Gastrocnemius medialis (tissue), 4 donors: ENCODE data around the gene SEMA3G. TPM values are rescaled to one million over a fixed set of nuclear protein-coding genes. Genes with fewer than 3 reads are reported as not detected.

Source experiments
- ATAC-seq, 2 donors: fragments of 150-250 bp; one replicate each; pipeline ENCODE4 v1.9.1; 2016
- DNase-seq, 2 donors: peaks; one replicate each; pipeline ENCODE4 v3.0.0-alpha.2; 2019
- H3K27ac ChIP-seq, 4 donors: fragments of 200-600 bp; sonication (generic); 1 replicate in 1 of 4; 2 replicates in 3 of 4; pipeline ENCODE4 v1.5.1; 2016 to 2018; ENCODE audit warnings: mild to moderate bottlenecking in 2 of 4, moderate library complexity in 1 of 4
- H3K27me3 ChIP-seq, 3 donors: fragments of 200-600 bp; sonication (generic) in 2 of 3; 1 replicate in 1 of 3; 2 replicates in 2 of 3; pipeline versions ENCODE4 v1.5.1 to v1.6.0; 2016 to 2019; ENCODE audit warnings: mild to moderate bottlenecking in 1 of 3, moderate library complexity in 1 of 3
- H3K36me3 ChIP-seq, 2 donors: fragments of 200-600 bp; sonication (generic) in 1 of 2; one replicate each; pipeline ENCODE4 v1.5.1; 2017 to 2018
- H3K4me1 ChIP-seq, 2 donors: fragments of 200-600 bp; sonication (generic) in 1 of 2; one replicate each; pipeline ENCODE4 v1.5.1; 2016 to 2017; ENCODE audit warnings: mild to moderate bottlenecking in 2 of 2
- H3K4me3 ChIP-seq, 4 donors: fragments of 200-600 bp; sonication (generic) in 3 of 4; 1 replicate in 1 of 4; 2 replicates in 3 of 4; pipeline ENCODE4 v1.5.1; 2016 to 2019; ENCODE audit warnings: mild to moderate bottlenecking in 2 of 4
- H3K9me3 ChIP-seq, 3 donors: fragments of 200-600 bp; sonication (generic) in 2 of 3; 1 replicate in 1 of 3; 2 replicates in 2 of 3; pipeline ENCODE4 v1.5.1; 2016 to 2019
- POLR2A ChIP-seq, 2 donors: fragments of 450-650 bp; IDR thresholded peaks; one replicate each; pipeline ENCODE4 v1.6.1; 2017; ENCODE audit warnings: antibody characterized with exemption in 2 of 2, mild to moderate bottlenecking in 2 of 2, moderate library complexity in 2 of 2
- in situ Hi-C, 4 donors: fragments of 200-750 bp; cut with MboI; loops; one replicate each; pipeline versions ENCODE4 v1.15.0 to v1.8.0; 2017; ENCODE audit warnings: low sequenced_read_pairs in 4 of 4
- intact Hi-C: fragments of 100-400 bp; cut with DNase I; formaldehyde crosslinking; loops from one replicate; pipeline ENCODE4 v1.15.1; 2023; ENCODE audit warnings: low total_unique reads
- total RNA-seq, 4 donors: library from RNA; depleted of rRNA; stranded (reverse); fragments of >200 nt; gene quantifications; one replicate each; pipeline versions ENCODE4 v1.1.0 to v1.2.3, GENCODE V29; 2016
- TF ChIP-seq, protein P1 (sequence below), 5 experiments: fragments of 450-650 bp in 3 of 5; fragments of 200-600 bp in 2 of 5; sonication (generic) in 2 of 5; IDR thresholded peaks in 4 of 5; conservative IDR thresholded peaks in 1 of 5; 1 replicate in 4 of 5; 2 replicates in 1 of 5; pipeline ENCODE4 v1.5.1; 2016 to 2019; ENCODE audit warnings: antibody characterized with exemption in 5 of 5, mild to moderate bottlenecking in 3 of 5, moderate library complexity in 3 of 5

The SEMA3G gene
- total RNA-seq, 4 donors from 2014 or later: 3.8 to 20.3 (median 13.1) TPM

DNA sequence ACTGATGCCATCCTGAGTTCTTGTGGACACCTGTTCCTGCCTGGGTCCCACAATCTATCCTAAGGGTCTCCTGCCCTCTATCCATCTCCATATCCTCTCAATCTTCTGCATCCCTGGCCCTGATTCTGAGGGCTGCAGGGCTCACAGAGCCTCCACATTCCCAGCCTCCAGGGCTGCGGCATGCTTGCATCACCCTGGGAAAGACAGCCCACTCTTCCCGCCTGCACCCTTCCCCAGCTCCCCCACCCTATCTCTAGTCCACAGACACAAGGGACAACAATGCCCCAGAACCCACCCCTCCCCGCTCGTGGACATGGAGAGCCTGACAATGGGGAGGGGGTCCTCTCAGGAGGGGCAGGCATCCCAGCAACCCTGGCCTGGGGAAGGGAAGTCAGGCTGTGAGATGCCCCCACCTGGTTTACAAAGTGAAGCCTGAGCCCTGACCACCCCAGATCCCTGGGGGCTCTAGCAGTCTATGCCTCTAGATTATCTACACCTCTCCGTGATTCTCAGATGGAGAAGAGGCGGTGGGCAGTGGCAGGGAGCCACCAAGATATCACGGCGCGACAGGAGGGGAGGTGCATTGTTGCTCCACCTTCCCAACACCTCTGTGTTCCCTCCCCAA lies 10.3 kb downstream of the SEMA3G start:
- Histone ChIP-seq H3K36me3 (no peaks in the 10 kb centered on the region), H3K27me3 (no peaks in the 10 kb centered on the region), H3K9me3 (no peaks in the 10 kb centered on the region), H3K4me1 (peaks cover 8 to 17% of the 10 kb centered on the region in 2 donors), H3K4me3 (no peak overlapping the region), H3K27ac (peak overlapping the region in 3 of 4 donors; percentile 45 to 69 (median 64))
- no peak for ATAC-seq
- peak in 1 of 2 donors; percentile 12 for DNase-seq
- in situ Hi-C loops: no loop called here
- no peak for TF ChIP-seq POLR2A (IDR thresholded peaks at IDR 0.05)
- TF ChIP-seq, protein P1, sequence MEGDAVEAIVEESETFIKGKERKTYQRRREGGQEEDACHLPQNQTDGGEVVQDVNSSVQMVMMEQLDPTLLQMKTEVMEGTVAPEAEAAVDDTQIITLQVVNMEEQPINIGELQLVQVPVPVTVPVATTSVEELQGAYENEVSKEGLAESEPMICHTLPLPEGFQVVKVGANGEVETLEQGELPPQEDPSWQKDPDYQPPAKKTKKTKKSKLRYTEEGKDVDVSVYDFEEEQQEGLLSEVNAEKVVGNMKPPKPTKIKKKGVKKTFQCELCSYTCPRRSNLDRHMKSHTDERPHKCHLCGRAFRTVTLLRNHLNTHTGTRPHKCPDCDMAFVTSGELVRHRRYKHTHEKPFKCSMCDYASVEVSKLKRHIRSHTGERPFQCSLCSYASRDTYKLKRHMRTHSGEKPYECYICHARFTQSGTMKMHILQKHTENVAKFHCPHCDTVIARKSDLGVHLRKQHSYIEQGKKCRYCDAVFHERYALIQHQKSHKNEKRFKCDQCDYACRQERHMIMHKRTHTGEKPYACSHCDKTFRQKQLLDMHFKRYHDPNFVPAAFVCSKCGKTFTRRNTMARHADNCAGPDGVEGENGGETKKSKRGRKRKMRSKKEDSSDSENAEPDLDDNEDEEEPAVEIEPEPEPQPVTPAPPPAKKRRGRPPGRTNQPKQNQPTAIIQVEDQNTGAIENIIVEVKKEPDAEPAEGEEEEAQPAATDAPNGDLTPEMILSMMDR (IDR thresholded peaks at IDR 0.05 in 4 of 5, conservative IDR thresholded peaks at IDR 0.05 in 1 of 5): no peak
- intact Hi-C loops: no loop called here

DNA sequence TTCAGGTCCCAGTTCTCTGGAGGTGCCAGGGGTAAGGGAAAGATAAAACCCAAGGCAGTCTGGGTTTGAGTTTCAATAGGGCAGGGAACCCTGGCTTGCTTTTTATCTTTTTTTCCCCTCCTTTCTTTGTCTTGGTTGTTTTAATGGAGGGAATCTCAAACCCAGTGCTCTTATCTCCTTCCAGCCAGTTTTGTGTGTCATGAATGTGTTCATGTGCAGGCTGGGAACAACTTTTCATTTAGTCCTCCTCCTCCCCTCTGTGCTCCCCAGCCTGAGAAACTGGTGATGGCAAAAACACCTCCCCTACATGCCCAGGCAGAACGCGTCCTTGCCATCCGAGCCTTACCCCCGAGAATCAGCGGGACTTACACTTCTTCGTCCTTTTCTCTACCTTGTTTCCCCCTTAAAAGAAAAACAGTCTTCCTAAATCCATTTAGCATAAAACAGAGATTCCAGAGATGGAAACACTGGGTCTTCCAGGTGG lies 10.9 kb downstream of the SEMA3G start:
- Histone ChIP-seq H3K27ac (peak overlapping the region; percentile 36 to 69 (median 54)), H3K9me3 (no peaks in the 10 kb centered on the region), H3K4me1 (peaks cover 8 to 17% of the 10 kb centered on the region in 2 donors), H3K36me3 (no peaks in the 10 kb centered on the region), H3K27me3 (no peaks in the 10 kb centered on the region), H3K4me3 (no peak overlapping the region)
- ATAC-seq: no peak
- no peak for TF ChIP-seq POLR2A (IDR thresholded peaks at IDR 0.05)
- TF ChIP-seq, protein P1 (IDR thresholded peaks at IDR 0.05 in 4 of 5, conservative IDR thresholded peaks at IDR 0.05 in 1 of 5): no peak
- intact Hi-C loops (no loop called here), in situ Hi-C loops (no loop called here)
- DNase-seq: no peak

DNA sequence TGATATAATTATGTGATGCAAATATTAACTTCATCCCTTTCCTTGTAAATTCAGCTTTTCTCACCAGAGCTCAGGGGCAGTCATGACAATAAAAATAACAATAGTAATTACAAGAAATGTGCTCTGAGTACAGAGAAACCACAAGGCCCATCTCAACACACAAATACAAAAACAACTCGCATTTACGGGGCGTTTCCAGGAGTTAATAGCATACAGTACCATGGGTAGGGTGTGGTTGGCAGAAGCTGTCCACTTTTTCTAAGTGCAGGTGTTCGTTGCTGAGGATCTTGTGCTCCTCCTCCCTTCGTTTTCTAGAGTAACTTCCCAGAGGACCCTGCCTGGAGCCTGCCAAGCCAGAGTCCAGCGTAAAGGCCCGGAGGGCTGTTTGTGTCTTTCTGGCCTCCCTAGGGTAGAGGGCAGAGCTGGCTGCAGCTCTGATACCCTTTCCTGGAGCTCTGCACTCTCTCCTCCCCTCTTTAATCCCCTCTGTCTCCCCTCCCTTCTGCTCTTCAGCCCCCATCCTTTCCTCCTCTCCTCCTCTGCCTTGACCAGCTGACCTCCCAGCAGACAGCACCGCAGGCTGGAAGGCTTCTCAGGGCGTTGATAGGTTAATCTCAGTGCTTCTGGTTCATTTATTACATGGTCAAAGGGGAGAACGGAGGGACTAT lies 11.4 kb downstream of the SEMA3G start:
- no peak for ATAC-seq
- TF ChIP-seq, protein P1 (IDR thresholded peaks at IDR 0.05 in 4 of 5, conservative IDR thresholded peaks at IDR 0.05 in 1 of 5): no peak
- no peak for TF ChIP-seq POLR2A (IDR thresholded peaks at IDR 0.05)
- Histone ChIP-seq H3K36me3 (no peaks in the 10 kb centered on the region), H3K27ac (peak overlapping the region; percentile 36 to 69 (median 54)), H3K4me3 (no peak overlapping the region), H3K27me3 (no peaks in the 10 kb centered on the region), H3K4me1 (peaks cover 11 to 17% of the 10 kb centered on the region in 2 donors), H3K9me3 (no peaks in the 10 kb centered on the region)
- DNase-seq: peak in 1 of 2 donors; percentile 7
- in situ Hi-C loops (no loop called here), intact Hi-C loops (no loop called here)

DNA sequence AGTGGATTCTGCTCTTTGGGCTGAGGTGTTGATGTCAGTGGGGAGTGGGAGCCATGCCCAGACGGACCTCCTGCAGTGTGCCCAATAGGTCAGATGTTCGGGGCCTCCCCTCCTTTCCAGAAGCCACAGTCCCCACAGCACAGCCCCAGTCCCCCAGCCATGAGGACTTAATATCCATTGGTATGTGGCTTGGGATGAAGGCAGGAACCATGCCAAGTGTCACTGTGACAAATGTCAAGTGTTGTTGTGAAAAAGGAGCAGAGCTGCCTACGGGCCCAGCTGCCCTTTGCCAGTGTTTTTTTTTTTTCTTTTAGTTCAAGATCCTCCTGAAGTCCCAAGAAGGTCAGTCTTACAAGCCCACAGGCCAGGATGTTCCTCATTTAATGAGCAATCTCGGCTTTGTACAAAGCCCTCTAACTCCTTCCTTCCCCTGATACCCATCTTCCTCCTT lies 12.2 kb downstream of the SEMA3G start:
- no peak for ATAC-seq
- DNase-seq: no peak
- peaks cover 11 to 17% of the 10 kb centered on the region in 2 donors for H3K4me1 ChIP-seq
- in situ Hi-C loops (no loop called here), intact Hi-C loops (no loop called here)
- peak overlapping the region; percentile 36 to 69 (median 54) for H3K27ac ChIP-seq
- no peaks in the 10 kb centered on the region for H3K9me3 ChIP-seq
- TF ChIP-seq, protein P1 (IDR thresholded peaks at IDR 0.05 in 4 of 5, conservative IDR thresholded peaks at IDR 0.05 in 1 of 5): no peak
- TF ChIP-seq POLR2A (IDR thresholded peaks at IDR 0.05): no peak
- H3K36me3 ChIP-seq: no peaks in the 10 kb centered on the region
- H3K4me3 ChIP-seq: no peak overlapping the region
- no peaks in the 10 kb centered on the region for H3K27me3 ChIP-seq
